ENCODE data around the gene SLC16A14.

DNA sequence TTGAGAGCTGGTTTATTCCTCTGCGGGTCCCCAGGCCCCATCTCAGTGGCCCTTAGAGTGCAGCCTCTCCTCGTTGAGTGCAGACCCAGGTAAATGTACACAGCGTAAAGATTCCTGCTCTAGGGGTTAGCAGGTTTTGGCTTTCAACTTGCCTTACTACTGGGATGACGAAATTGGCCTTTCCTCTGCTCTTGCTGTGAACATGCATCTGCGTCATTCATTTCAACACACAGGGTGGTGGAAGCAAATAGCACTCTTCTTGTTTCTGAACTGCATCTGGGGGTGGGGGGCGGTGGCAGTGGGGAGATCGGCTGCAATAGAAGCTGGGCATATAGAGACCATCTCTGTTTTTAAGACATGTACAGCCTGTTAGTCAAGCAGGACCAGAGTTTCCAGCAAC, 16.5 kb upstream of the SLC16A14 start:
- TF ChIP-seq, protein P1, sequence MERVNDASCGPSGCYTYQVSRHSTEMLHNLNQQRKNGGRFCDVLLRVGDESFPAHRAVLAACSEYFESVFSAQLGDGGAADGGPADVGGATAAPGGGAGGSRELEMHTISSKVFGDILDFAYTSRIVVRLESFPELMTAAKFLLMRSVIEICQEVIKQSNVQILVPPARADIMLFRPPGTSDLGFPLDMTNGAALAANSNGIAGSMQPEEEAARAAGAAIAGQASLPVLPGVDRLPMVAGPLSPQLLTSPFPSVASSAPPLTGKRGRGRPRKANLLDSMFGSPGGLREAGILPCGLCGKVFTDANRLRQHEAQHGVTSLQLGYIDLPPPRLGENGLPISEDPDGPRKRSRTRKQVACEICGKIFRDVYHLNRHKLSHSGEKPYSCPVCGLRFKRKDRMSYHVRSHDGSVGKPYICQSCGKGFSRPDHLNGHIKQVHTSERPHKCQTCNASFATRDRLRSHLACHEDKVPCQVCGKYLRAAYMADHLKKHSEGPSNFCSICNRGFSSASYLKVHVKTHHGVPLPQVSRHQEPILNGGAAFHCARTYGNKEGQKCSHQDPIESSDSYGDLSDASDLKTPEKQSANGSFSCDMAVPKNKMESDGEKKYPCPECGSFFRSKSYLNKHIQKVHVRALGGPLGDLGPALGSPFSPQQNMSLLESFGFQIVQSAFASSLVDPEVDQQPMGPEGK (CRISPR knock-in tag; IDR thresholded peaks at IDR 0.05; ENCODE audit: borderline replicate concordance): no peak
- no peak for TF ChIP-seq TOX (CRISPR knock-in tag; IDR thresholded peaks at IDR 0.05; ENCODE audit: borderline replicate concordance)
- no peak for TF ChIP-seq PPARA (CRISPR knock-in tag; IDR thresholded peaks at IDR 0.05; ENCODE audit: borderline replicate concordance)
